SK-N-MC (cell line): Measurements from ENCODE around the gene KRT13.

Experiments used
- DNase-seq: peaks from one replicate; pipeline ENCODE4 v3.0.0-alpha.2; 2011; ENCODE audit warnings: low read depth, low spot score
- H3K27ac ChIP-seq: fragments of 200-600 bp; sonication (generic); 2 replicates; pipeline ENCODE4 v1.5.1; 2016; ENCODE audit warnings: mixed run types
- H3K36me3 ChIP-seq: fragments of 200-600 bp; sonication (generic); 2 replicates; pipeline ENCODE4 v1.6.1; 2017; ENCODE audit warnings: antibody characterized with exemption, low read length, mixed read lengths; ENCODE audit not compliant: insufficient read depth
- H3K4me3 ChIP-seq: fragments of 200-600 bp; sonication (generic); 2 replicates; pipeline ENCODE4 v1.5.1; 2016
- H3K9ac ChIP-seq: fragments of 200-600 bp; sonication (generic); 2 replicates; pipeline ENCODE4 v1.8.0; 2017; ENCODE audit warnings: mixed run types, mixed read lengths; ENCODE audit not compliant: insufficient read length
- H3K9me3 ChIP-seq: fragments of 200-600 bp; sonication (generic); 2 replicates; pipeline ENCODE4 v1.6.1; 2017; ENCODE audit warnings: low read depth, mild to moderate bottlenecking, antibody characterized with exemption, low read length, moderate library complexity, mixed read lengths
- EZH2 ChIP-seq: fragments of 200-600 bp; sonication (generic); IDR thresholded peaks from one replicate; pipeline ENCODE4 v1.6.1; 2017; ENCODE audit warnings: antibody characterized with exemption
- FOXP2 ChIP-seq: optimal IDR thresholded peaks from 2 replicates; pipeline ENCODE3; 2011; ENCODE audit warnings: mild to moderate bottlenecking, moderate library complexity; ENCODE audit not compliant: insufficient read depth; ENCODE audit errors: extremely low read length, control extremely low read depth
- POLR2AphosphoS5 ChIP-seq: IDR thresholded peaks from 2 replicates; pipeline ENCODE4 v1.6.1; 2012; ENCODE audit warnings: mild to moderate bottlenecking, low read depth, low read length, borderline replicate concordance

The KRT13 gene

GRCh38 chr17:41486809-41487530 lies 18.4 kb downstream of the KRT13 start:
- DNase-seq = no peak

GRCh38 chr17:41486316-41486715 lies 19.1 kb downstream of the KRT13 start:
- H3K36me3 ChIP-seq = no peaks in the 10 kb centered on the region
- H3K4me3 ChIP-seq = no peak overlapping the region
- no peak overlapping the region for H3K27ac ChIP-seq
- TF ChIP-seq EZH2 (no peak), POLR2AphosphoS5 (no peak), FOXP2 (no peak)
- DNase-seq = no peak
- H3K9me3 ChIP-seq = no peaks in the 10 kb centered on the region
- H3K9ac ChIP-seq = no peak overlapping the region

More at GRCh38 chr17:41486809-41487530, 18.4 kb downstream of the KRT13 start:
- Histone ChIP-seq H3K27ac (no peak overlapping the region), H3K4me3 (no peak overlapping the region), H3K36me3 (no peaks in the 10 kb centered on the region), H3K9ac (no peak overlapping the region), H3K9me3 (no peaks in the 10 kb centered on the region)
- no peak for TF ChIP-seq EZH2
- no peak for TF ChIP-seq POLR2AphosphoS5
- no peak for TF ChIP-seq FOXP2

GRCh38 chr17:41484920-41485904 lies 20.2 kb downstream of the KRT13 start:
- no peak for TF ChIP-seq POLR2AphosphoS5
- TF ChIP-seq FOXP2 = no peak
- TF ChIP-seq EZH2 = no peak
- Histone ChIP-seq H3K36me3 (no peaks in the 10 kb centered on the region), H3K4me3 (no peak overlapping the region), H3K9ac (no peak overlapping the region), H3K27ac (no peak overlapping the region), H3K9me3 (no peaks in the 10 kb centered on the region)
- no peak for DNase-seq

- Histone ChIP-seq H3K9ac (no peak overlapping the region), H3K4me3 (no peak overlapping the region), H3K9me3 (no peaks in the 10 kb centered on the region), H3K27ac (no peak overlapping the region), H3K36me3 (no peaks in the 10 kb centered on the region)
- TF ChIP-seq FOXP2 (no peak), POLR2AphosphoS5 (no peak), EZH2 (no peak)
- no peak for DNase-seq
Measured at GRCh38 chr17:41483991-41484826, 21.2 kb downstream of the KRT13 start.

- no peak overlapping the region for H3K4me3 ChIP-seq
- H3K9me3 ChIP-seq = no peaks in the 10 kb centered on the region
- no peaks in the 10 kb centered on the region for H3K36me3 ChIP-seq
- no peak overlapping the region for H3K27ac ChIP-seq
- DNase-seq = no peak
- TF ChIP-seq FOXP2 = no peak
- no peak for TF ChIP-seq POLR2AphosphoS5
- no peak for TF ChIP-seq EZH2
- H3K9ac ChIP-seq = no peak overlapping the region
Measured at GRCh38 chr17:41483531-41483930, 21.9 kb downstream of the KRT13 start.

GRCh38 chr17:41481036-41481435 lies 24.4 kb downstream of the KRT13 start, which contains the start of gene KRT35:
KRT35 (minus strand) TSS chr17:41481151; CDS start chr17:41481097, 54 bp downstream.
- TF ChIP-seq EZH2 (no peak), FOXP2 (no peak), POLR2AphosphoS5 (no peak)
- Histone ChIP-seq H3K4me3 (no peak within 1 kb of the TSS), H3K36me3 (no peaks in the 10 kb centered on the region), H3K9ac (no peak within 1 kb of the TSS), H3K27ac (no peak within 1 kb of the TSS), H3K9me3 (no peaks in the 10 kb centered on the region)
- DNase-seq = no peak

GRCh38 chr17:41480581-41480980 lies 24.8 kb downstream of the KRT13 start:
- Histone ChIP-seq H3K36me3 (no peaks in the 10 kb centered on the region), H3K9me3 (no peaks in the 10 kb centered on the region), H3K27ac (no peak overlapping the region), H3K4me3 (no peak overlapping the region), H3K9ac (no peak overlapping the region)
- no peak for DNase-seq
- no peak for TF ChIP-seq EZH2
- TF ChIP-seq POLR2AphosphoS5 = no peak
- TF ChIP-seq FOXP2 = no peak

- no peak for DNase-seq
- H3K9ac ChIP-seq = no peak overlapping the region
- no peak overlapping the region for H3K4me3 ChIP-seq
- H3K36me3 ChIP-seq = no peaks in the 10 kb centered on the region
- TF ChIP-seq FOXP2 (no peak), EZH2 (no peak), POLR2AphosphoS5 (no peak)
- no peak overlapping the region for H3K27ac ChIP-seq
- H3K9me3 ChIP-seq = no peaks in the 10 kb centered on the region
Measured at GRCh38 chr17:41480136-41480535, 25.3 kb downstream of the KRT13 start.
